Prostate gland (tissue), 2 donors: Measurements from ENCODE around the gene PGAP6.

ENCODE experiments used
- POLR2A ChIP-seq: fragments of 450-650 bp; IDR thresholded peaks from one replicate; pipeline ENCODE4 v1.6.1; 2016; ENCODE audit warnings: antibody characterized with exemption, mild to moderate bottlenecking
- POLR2AphosphoS5 ChIP-seq: sonication (generic); formaldehyde crosslinking; IDR thresholded peaks from one replicate; pipeline ENCODE4 v1.6.1; 2017; ENCODE audit warnings: antibody characterized with exemption
- TF ChIP-seq, protein P1 (sequence below), 4 experiments: fragments of 200-600 bp in 2 of 4; fragments of 450-650 bp in 2 of 4; sonication (generic) in 2 of 4; IDR thresholded peaks; 1 replicate in 3 of 4; 2 replicates in 1 of 4; pipeline ENCODE4 v1.5.1; 2016 to 2019; ENCODE audit warnings: antibody characterized with exemption in 4 of 4, mild to moderate bottlenecking in 2 of 4, moderate library complexity in 2 of 4

DNA sequence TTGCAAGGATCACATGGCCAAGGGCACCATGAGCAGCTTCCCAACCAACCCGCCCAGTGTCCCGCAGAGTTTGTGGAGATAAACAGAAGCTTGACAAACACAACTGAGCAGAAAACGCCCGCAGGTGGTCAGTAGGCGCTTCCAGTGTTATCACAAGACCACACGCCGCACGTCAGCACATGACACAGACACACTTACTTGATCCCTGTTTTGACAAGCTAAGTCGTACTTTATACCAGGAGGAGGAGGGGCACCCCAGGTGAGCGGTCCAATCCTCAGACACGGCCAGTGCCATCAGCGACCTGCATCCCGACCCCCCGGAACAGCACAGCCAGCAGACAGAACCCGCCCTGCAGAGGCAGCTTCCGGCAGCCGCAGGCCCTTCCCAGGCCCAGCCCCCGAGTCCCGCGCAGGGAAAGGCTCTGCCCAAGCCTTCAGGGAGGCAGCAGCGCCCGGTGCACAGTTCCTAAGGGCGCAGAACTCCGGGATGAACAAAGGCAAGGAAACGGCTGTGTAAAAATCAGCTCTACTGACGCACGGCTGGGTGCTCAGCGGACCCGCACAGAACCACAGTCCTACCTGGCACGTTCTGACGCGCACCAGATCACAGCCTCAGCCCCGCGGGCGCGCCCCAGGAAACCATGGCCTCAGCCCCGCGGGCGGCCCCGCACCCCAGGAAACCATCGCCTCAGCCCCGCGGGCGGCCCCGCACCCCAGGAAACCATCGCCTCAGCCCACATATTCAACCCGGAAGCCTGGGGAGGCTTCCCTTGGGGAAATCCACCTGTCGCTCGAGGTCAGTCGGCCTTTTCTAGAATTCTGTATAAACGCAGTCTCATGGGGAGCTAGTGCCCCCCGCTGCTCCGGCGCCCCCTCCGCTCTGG is 57.1 kb downstream of the PGAP6 start:
- TF ChIP-seq, protein P1, sequence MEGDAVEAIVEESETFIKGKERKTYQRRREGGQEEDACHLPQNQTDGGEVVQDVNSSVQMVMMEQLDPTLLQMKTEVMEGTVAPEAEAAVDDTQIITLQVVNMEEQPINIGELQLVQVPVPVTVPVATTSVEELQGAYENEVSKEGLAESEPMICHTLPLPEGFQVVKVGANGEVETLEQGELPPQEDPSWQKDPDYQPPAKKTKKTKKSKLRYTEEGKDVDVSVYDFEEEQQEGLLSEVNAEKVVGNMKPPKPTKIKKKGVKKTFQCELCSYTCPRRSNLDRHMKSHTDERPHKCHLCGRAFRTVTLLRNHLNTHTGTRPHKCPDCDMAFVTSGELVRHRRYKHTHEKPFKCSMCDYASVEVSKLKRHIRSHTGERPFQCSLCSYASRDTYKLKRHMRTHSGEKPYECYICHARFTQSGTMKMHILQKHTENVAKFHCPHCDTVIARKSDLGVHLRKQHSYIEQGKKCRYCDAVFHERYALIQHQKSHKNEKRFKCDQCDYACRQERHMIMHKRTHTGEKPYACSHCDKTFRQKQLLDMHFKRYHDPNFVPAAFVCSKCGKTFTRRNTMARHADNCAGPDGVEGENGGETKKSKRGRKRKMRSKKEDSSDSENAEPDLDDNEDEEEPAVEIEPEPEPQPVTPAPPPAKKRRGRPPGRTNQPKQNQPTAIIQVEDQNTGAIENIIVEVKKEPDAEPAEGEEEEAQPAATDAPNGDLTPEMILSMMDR (IDR thresholded peaks at IDR 0.05), result no peak
- TF ChIP-seq POLR2A (no peak), POLR2AphosphoS5 (no peak)
